Measurements from ENCODE around the gene ADCYAP1R1.

Gene ADCYAP1R1

GRCh38 chr7:31033674-31034300, 18.3 kb upstream of the ADCYAP1R1 start:
- DNase-seq (ENCODE audit: low read depth in 2 of 2) = no peak
- H3K4me3 ChIP-seq (replicated peaks in 1 of 2; ENCODE audit: low read depth in 2 of 2, low read length in 2 of 2) = no peak overlapping the region
- no peak for TF ChIP-seq CTCF (IDR thresholded peaks at IDR 0.05; ENCODE audit: low read depth, low read length)

- no peak for DNase-seq (ENCODE audit: low read depth in 2 of 2)
- no peak overlapping the region for H3K4me3 ChIP-seq (replicated peaks in 1 of 2; ENCODE audit: low read depth in 2 of 2, low read length in 2 of 2)
- no peak for TF ChIP-seq CTCF (IDR thresholded peaks at IDR 0.05; ENCODE audit: low read depth, low read length)
Observed at GRCh38 chr7:31036924-31037323, 15.2 kb upstream of the ADCYAP1R1 start.

GRCh38 chr7:31043051-31043471, 9.0 kb upstream of the ADCYAP1R1 start:
- DNase-seq (ENCODE audit: low read depth in 2 of 2) = no peak
- TF ChIP-seq CTCF (IDR thresholded peaks at IDR 0.05; ENCODE audit: low read depth, low read length) = no peak
- no peak overlapping the region for H3K4me3 ChIP-seq (replicated peaks in 1 of 2; ENCODE audit: low read depth in 2 of 2, low read length in 2 of 2)

- H3K4me3 ChIP-seq (replicated peaks in 1 of 2; ENCODE audit: low read depth in 2 of 2, low read length in 2 of 2) = no peak overlapping the region
- TF ChIP-seq CTCF (IDR thresholded peaks at IDR 0.05; ENCODE audit: low read depth, low read length) = no peak
- no peak for DNase-seq (ENCODE audit: low read depth in 2 of 2)
Observed at GRCh38 chr7:31044529-31044928, 7.6 kb upstream of the ADCYAP1R1 start.

- no peak for TF ChIP-seq CTCF (IDR thresholded peaks at IDR 0.05; ENCODE audit: low read depth, low read length)
- DNase-seq (ENCODE audit: low read depth in 2 of 2) = no peak
- no peak overlapping the region for H3K4me3 ChIP-seq (replicated peaks in 1 of 2; ENCODE audit: low read depth in 2 of 2, low read length in 2 of 2)
Observed at GRCh38 chr7:31046723-31047122, 5.4 kb upstream of the ADCYAP1R1 start.

GRCh38 chr7:31047313-31048146, 4.6 kb upstream of the ADCYAP1R1 start:
- H3K4me3 ChIP-seq (replicated peaks in 1 of 2; ENCODE audit: low read depth in 2 of 2, low read length in 2 of 2) = no peak overlapping the region
- no peak for TF ChIP-seq CTCF (IDR thresholded peaks at IDR 0.05; ENCODE audit: low read depth, low read length)
- DNase-seq (ENCODE audit: low read depth in 2 of 2) = no peak

Data from cardiac fibroblast (primary cell).